ENCODE measurements around the gene ESRP2.

The ESRP2 gene

DNA sequence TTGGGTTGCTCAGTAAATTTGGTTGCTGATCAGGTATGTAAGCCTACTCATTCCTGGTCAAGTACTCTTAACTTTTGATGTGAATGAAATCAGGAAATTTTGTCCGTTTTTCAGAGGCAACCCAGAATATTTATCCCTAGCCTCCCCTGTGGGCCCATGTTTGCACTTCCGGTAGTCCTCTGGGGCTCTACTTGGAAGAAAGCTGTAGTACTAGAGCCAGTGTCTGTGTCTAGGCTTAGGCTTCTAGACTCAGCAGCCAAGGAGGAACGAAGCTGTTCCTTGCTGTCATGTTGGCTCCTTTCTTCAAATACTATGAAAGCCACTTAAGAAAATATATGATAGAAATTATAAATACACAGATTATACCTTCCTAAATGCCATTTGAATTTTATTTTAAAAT, 21.2 kb downstream of the ESRP2 start:
- no peak for DNase-seq

DNA sequence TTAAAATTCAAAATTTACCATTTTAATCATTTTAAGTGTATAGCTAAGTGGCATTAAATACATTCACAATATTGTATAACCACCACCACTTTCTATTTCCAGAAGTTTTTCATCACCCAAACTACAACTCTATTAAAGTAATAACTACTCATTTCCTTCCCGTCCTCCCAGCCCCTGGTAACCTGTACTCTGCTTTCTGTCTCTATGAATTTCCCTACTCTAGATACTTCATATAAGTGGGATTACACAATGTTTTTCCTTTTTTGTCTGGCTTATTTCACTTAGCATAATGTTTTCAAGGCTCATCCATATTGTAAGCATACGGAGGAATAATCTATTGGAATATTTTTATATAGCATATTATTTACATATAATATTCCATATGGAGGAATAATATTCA, 29.7 kb downstream of the ESRP2 start:
- DNase-seq: no peak

DNA sequence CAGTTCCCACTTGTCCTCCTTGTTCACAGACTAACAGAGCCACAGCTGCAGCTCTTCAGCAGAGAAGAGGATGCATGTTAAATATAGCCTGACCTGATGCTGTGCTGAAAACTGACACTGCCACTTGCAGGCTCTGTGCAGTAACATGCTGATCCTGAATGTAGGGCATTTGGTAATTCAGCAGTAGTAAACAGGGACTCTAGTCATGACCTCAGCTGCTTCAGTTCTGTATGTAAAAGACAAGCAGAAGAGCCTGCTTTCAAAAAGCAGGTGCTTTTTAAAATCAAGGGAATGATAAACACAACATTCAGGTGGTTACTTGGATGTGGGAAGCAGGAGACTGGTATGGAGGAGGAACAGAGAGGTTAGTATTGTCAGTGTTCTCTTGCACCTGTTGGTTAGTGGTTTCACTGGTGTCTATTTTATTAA, 33.8 kb downstream of the ESRP2 start:
- no peak for DNase-seq

DNA sequence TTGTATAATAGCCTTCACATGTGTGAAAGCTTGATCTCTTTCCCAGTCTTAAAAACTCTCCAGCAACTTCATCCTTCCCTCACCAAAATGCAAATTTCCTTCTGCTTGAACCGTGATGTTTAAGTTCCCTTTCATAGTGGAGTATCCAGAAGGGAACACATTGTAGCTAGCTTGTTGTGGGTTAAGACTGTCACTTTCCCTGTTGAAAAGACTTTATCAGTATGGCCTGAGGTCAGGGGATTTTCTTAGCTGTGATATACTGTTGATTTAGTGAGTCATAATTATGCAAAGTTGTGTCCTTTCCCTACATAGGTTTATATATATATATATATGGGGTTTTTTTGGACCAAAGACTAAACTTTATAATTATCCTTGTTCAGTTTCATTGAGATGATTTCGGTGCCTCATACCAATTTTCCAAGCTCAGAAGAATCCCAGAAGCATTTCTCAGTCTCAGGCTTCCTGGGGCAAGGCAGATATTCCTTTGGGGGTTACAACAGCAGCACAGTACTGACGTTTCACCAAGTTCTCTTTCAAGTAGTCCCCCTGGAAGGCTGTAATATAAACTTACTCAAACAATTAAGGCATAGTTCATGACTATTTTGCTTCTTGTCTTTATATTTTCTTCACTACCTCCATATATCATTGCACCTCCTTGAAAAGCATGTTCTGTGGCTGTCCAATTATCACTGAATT, 35.7 kb downstream of the ESRP2 start:
- DNase-seq: no peak

DNA sequence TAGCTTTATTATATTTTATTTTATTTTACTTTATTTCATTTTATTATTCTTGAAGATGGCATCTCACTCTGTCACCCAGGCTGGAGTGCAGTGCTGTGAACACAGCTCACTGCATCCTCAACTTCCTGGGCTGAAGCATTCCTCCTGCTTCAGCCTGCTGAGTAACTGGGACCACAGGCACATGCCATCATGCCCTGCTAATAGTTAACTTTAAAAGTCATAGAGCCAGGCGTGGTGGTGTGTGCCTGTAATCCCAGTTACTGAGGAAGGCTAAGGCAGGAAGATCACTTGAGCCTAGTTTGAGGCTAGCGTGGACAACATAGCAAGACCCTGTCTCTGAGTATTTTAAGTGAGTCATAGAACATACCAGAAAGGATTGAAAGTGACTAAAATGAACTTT, 38.7 kb downstream of the ESRP2 start:
- DNase-seq: no peak

DNA sequence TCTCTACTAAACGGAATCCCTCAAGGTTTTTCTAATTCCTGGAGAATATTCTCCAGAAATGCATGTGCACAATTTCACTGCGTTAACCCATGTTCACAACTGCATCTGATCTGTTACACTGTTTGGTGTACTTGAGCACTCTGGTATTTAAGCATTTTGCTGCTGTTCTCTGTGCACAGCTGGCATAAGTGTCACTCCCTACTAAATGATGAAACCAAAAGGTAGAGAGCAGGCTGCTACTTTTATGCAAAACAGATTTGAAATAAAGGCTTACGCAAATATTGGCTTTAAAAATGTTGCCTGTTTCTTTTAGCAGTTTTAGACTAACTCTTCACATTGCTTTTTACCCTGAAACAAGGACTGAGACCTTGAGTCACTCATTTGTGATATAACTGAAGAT, 41.7 kb downstream of the ESRP2 start:
- no peak for DNase-seq

DNA sequence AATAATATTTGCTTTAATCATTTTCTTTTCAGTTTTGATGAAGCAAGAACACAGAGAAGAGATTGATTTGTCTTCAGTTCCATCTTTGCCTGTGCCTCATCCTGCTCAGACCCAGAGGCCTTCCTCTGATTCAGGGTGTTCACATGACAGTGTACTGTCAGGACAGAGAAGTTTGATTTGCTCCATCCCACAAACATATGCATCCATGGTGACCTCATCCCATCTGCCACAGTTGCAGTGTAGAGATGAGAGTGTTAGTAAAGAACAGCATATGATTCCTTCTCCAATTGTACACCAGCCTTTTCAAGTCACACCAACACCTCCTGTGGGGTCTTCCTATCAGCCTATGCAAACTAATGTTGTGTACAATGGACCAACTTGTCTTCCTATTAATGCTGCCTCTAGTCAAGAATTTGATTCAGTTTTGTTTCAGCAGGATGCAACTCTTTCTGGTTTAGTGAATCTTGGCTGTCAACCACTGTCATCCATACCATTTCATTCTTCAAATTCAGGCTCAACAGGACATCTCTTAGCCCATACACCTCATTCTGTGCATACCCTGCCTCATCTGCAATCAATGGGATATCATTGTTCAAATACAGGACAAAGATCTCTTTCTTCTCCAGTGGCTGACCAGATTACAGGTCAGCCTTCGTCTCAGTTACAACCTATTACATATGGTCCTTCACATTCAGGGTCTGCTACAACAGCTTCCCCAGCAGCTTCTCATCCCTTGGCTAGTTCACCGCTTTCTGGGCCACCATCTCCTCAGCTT, 45.0 kb downstream of the ESRP2 start:
- no peak for DNase-seq

DNA sequence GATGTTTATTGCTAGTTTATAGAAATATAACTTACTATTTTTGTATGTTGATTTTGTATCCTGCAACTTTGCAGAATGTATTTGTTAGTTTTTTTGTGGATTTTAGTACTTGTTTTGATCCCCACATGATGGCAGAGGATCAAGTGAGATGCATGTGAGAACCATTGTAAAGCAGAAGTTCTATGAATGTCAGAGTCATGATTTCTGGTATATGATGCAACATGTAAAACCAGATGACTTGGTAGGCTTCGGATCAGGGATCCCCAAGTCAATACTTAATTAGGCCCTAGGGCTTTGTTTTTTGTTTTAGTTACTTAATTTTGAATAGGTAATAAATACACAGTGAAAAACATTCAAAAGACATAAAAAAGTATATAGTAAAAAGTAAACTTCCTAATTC, 45.8 kb downstream of the ESRP2 start:
- no peak for DNase-seq

DNA sequence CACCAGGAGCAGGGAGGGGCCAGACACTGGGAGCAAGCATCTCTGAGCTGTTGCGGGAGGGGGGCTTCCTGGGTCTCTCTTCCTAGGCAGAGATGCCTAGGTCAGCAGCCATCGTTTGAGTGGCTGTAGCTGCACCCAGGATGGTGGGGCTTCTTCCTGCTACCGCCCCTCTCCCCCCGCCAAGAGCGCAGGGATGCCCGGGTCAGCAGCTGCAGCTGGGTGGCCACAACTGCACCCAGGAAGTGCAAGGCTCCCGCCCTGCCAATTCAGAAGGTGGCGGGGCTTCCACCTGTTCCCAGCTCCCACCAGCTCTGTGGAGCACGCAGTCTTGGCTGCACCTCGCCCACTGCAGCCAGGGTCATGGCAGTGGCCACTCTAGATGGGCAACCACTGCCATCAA, 47.8 kb downstream of the ESRP2 start:
- DNase-seq: no peak

DNA sequence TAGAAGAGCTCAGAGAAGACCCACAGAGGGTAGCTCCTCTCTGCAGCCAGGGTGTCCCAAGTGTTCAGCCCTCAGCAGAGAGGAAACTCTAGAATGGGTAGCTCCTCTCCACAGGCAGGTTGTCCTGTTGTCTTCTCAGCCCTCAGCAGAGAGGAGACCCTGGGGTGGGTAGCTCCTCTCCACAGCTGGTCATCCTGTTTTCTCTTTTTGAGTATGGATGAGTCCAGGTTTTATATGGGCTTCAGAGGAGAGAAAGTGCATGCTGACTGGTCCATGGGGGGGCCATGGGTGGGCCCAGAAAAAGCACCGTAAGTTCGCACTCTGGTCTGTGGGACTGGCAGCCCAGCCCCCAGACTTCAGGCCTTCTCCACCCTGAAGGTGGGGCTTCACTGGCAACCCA, 48.4 kb downstream of the ESRP2 start:
- no peak for DNase-seq

DNA sequence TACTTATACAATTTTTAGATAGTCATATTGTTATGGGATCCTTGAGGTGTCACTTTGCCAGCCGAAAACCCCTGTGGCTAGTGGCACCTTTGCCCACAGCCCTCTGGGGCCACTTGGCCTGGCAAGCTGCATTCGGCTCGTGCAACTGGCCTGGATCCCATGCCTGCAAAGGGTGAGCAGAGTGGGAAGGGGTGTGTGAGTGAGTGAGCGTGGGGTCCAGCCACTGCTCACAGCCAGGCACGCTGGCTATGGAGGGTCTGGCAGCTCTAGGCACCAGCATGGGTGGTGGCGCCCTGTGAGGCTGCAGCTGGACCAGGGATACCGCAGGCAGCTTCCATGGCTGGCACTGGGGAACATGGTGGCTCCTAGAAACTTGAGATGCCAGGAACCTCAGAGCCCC, 49.0 kb downstream of the ESRP2 start:
- DNase-seq: no peak

DNA sequence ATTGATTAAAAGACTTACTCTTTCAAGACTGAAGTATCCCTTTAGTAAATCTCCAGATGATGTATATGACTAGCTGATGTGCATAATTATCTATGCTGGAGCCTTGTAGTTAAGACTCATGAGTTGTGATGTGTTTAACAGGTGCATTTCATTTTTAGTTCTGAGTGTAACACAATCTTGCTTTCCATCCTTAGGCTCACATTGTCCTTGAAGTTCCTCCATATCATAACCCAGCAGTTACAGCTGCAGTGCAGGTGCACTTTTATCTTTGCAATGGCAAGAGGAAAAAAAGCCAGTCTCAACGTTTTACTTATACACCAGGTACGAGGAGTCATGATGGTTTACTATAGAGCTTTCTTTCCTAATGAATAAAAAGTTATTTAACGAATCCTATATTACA, 52.9 kb downstream of the ESRP2 start:
- no peak for DNase-seq

DNA sequence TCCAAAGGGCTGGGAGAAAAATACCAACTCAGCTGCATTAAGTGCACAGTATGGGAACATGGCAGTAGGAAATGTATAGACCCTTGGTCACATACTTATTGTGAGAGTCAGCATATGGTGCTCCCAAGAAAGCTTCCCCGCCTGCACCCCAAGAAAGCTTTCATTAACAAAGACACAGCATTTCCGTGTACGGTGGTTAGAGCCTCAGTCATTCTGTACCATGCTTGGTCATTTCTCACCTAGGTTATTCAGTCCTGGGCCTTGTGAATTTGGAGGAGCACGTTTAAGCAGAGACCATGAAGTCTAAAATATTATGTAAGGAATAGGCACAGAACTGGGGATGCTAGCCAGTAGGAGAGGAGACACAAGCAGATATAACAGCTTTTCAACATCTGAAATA, 56.1 kb downstream of the ESRP2 start:
- no peak for DNase-seq

DNA sequence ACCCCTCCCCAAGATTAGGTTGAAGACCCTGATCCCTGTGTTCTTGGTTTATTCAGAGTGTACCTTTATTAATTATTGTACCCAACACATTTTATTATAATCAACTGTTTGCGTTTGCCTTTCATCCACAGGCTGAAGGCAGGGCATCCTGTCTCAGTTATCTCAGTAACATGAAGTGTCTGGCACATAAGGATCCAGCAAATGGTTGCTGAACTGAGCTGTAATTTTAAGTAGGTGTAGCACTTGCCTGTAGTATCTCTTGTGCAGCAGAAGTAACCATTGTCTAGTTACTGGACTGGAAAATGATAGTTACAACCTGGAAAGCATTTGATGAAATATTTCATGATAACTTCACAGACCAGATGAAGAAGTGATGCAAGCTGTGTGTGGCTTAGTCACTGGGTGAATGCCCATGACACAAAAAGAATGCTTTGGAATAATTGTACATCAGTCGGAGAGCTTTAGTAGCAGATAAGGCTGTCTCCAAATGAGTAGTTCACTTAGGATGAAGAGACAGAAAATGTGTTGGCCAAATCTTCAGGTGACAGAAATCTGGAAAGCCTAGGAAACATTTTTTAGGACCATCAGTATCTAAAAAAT, 56.6 kb downstream of the ESRP2 start:
- DNase-seq: no peak

Data from NCI-H1930 (cell line).